ENCODE results near the gene ORMDL3.
A peak's percentile ranks its signal among the peaks of the same experiment; 100 is the strongest.
"Not testable (repeated sequence)": the region's sequence is repeated elsewhere in the genome, so short reads cannot be mapped to it uniquely, and the experiment has no call there.

Gene ORMDL3

DNA sequence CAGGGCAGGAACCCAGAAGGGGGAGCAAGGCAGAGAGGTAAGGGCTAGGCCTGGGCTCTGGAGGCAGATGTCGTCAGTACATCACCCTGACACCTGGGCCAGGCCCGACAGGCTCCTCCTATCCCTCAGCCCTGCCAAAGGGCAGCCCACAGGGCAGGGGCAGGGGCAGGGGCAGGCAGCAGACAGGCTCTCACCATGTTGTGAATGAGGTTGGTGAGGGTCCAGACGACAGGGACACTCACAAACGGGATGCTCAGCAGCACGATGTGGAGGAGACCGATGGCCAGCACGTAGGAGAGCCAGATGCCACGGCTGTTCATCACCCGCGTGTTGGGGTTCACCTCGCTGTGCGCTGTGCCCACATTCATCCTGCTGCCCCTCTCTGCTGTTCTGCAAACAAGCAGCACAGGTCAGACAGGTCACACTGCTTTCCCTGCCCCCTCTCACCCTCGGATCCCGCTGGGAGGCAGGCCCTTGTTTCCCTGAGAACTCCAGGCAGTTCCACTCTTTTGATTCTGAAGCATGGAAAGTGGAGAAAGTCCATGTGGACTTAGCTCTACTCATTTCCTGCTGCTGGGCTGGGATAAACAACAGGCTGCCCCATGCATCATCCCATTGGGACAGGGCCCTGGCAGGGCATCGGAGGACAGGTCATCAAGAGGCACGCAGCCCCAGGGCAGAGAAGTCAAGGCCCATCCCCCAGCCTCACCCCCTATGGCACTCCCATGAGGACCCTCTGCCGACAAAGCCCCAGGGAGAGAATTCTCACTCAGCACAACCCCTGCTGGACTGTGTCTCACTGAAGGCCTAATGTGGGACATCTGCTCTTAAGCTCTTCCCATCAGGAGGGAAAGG, 3.3 kb downstream of the ORMDL3 start:
- no peak for DNase-seq

DNA sequence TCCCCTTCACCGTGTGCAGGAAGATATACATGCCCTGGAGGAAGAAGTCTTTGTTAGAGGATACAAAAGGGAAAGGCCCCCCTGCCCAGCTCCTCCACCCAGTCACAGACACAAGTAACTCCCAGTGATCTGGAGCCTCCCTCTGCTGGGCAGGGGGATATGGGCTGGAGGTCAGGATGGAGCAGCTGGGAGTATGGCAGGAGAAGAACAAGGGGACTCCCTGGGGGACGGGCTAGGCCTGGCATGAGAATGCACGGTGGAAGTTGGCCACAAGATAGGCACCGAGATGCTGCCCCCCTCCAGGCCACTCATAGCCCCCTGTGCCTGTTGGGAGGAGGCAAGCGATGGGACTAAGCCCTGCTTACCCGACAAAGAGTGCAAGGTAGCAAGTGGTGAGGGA, 4.2 kb downstream of the ORMDL3 start:
- DNase-seq, result no peak

DNA sequence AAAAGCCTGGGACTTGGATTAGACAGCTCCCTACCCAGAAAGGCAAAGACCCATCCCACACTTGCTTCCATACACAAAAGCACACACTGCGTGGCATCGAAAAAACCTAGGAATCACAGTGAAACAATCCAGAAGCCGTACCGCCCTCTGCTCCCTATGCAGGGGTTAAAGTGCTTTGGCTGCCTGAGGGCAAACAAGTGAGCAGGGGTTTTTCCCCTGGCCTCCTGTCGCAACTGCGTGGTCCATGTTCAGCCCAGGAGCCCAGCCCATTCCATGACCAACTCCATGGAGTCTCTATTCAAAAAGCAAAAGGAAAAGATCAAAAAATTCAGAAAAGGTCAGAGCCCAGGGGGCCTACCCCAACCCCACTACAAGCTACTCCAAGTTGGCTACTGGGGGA, 5.4 kb downstream of the ORMDL3 start:
- DNase-seq, result no peak

GRCh38 chr17:39921323-39921722, 6.1 kb downstream of the ORMDL3 start:
- DNase-seq, result no peak

- DNase-seq, result no peak
Observed at GRCh38 chr17:39920218-39921210, 6.9 kb downstream of the ORMDL3 start.

DNA sequence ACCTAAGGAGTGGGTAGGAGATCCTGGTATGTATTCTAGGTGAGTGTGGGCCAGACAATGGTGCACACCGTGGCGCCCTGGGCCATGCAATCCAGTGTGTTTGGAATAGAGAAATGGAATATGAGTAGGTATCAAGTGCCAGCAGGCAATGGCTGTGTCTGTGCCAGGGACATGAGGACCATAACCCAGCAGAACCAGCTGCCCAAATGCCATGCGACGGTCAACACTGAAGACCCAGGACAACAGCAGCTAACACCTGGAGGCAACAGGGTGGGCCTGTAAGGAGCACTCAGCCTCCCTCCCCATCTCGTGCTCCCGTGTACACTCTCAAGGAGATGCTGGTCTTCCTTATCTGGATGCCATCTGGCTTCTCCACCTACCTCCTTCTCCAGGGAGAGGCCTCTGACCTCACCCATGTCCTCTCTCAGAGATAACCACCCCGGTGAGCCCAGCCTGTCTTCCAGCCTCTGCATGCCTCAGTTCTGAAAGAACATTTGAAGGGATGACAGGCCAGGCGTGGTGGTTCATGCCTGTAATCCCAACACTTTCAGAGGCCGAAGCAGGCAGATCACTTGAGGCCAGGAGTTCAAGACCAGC, 8.2 kb downstream of the ORMDL3 start:
- no peak for DNase-seq

GRCh38 chr17:39916918-39917317, 10.5 kb downstream of the ORMDL3 start:
- no peak for DNase-seq

DNA sequence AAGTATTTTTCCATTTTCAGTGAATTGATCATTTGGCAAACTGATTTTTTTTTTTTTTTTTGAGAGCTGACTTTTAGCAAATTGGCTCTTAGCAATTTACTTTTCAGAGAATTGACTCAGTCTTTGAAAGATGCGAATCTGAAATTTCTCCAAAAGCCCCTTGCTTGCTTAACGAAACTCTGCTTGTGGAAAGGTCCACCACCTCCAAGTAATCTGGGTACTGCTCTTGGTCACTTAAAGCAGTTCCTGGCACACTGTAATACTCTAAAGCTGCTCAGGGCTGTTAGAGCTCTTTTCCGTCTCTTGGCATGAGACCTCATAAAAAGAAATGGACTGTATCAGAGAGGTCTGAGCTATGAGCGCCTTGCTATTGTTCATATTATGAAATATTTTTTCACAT, 11.8 kb downstream of the ORMDL3 start:
- no peak for DNase-seq

GRCh38 chr17:39913989-39914388, 13.4 kb downstream of the ORMDL3 start:
- no peak for DNase-seq

GRCh38 chr17:39908789-39909352, 18.5 kb downstream of the ORMDL3 start:
- no peak for DNase-seq

- DNase-seq, result no peak
Observed at GRCh38 chr17:39904990-39905288, 22.5 kb downstream of the ORMDL3 start.

DNA sequence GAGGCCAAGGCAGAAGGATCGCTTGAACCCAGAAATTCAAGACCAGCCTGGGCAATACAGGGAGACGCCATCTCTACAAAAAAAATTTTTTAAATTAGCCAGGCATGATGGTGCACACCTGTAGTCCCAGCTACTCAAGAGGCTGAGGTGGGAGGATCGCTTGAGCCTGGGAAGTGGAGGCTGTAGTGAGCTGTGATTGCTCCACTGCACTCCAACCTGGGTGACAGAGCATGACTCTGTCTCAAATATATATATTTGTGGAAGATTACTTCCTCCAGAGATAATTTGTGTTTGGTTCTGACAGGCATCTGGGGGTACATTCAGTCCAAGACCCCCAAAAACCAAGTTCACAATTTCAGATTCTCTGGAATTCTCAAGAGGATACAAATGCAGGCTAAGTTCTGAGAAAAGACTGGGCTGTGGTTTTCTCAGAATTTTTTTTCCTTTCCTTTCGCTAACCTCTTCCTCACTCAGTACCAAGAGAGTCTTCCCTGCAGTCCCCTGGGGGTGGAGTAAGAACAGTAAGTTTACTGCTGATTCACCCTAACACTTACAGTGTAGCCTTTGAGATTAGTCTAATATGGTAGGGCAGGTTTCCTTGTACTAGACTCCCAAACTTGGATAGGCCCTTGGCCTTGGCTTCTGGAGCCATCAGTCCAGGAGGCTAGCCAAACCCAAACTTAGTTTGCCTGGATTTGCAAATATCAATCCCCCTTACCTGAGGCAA, 24.1 kb downstream of the ORMDL3 start:
- DNase-seq, result no peak

- DNase-seq, result not testable (repeated sequence)
Observed at GRCh38 chr17:39902027-39902426, 25.4 kb downstream of the ORMDL3 start.

GRCh38 chr17:39899215-39899614, 28.2 kb downstream of the ORMDL3 start:
- DNase-seq, result no peak

- DNase-seq, result no peak
Observed at GRCh38 chr17:39898088-39898487, 29.3 kb downstream of the ORMDL3 start.

- DNase-seq, result no peak
Observed at GRCh38 chr17:39894681-39895376, 32.6 kb downstream of the ORMDL3 start.

- no peak for DNase-seq
Observed at GRCh38 chr17:39889200-39889599, 38.2 kb downstream of the ORMDL3 start.

GRCh38 chr17:39887078-39887477, 40.3 kb downstream of the ORMDL3 start:
- DNase-seq, result no peak

GRCh38 chr17:39886102-39886501, 41.3 kb downstream of the ORMDL3 start:
- DNase-seq, result not testable (repeated sequence)

DNA sequence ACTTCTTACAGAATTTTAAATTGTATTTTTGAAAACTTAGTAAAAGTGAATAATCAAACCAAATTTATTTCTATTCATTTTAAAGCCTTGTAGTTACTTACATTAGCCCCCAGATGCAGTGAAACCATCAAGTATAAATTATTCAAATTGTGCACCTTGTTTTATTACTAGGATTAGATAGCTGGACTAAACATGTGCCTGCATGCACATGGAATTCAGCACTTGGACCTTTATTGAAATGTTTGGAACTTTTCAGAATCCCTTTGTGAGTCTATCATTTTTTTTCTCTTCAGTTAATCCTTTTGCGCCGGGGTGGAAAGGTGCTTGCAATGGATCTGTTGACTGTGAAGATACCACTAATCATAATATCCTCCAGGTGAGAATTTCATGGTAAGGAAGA, 54.6 kb downstream of the ORMDL3 start:
- peak; percentile 14 for DNase-seq

- DNase-seq, result no peak
Observed at GRCh38 chr17:39871801-39872200, 55.6 kb downstream of the ORMDL3 start.
